ENCODE measurements around the gene SH3GL2. TPM values are rescaled to one million over a fixed set of nuclear protein-coding genes. Genes with fewer than 3 reads are reported as not detected.

Gene SH3GL2
- total RNA-seq, 1 donor from 2014 or later = 0.07 TPM

DNA sequence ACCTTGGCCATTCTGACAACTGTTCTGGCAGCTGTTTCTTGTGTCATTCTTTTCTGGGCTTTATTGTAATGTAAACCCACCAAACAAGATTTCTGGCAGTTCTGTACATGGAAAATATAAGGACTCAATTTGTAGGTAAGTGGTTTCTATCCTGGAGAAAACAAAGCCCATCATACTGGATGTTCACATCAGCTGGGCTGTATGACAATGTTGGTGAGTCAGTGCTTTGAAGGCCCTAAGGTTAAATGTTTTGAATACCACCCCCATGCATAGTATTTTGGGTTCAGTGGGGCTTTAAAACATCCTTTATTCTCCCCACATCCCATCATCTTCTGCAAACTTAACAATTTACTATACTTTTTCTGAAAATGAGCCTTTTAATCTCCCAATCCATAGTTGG is 52.5 kb downstream of the SH3GL2 start:
- no peak for DNase-seq (ENCODE audit: low spot score)
- TF ChIP-seq, protein P1, sequence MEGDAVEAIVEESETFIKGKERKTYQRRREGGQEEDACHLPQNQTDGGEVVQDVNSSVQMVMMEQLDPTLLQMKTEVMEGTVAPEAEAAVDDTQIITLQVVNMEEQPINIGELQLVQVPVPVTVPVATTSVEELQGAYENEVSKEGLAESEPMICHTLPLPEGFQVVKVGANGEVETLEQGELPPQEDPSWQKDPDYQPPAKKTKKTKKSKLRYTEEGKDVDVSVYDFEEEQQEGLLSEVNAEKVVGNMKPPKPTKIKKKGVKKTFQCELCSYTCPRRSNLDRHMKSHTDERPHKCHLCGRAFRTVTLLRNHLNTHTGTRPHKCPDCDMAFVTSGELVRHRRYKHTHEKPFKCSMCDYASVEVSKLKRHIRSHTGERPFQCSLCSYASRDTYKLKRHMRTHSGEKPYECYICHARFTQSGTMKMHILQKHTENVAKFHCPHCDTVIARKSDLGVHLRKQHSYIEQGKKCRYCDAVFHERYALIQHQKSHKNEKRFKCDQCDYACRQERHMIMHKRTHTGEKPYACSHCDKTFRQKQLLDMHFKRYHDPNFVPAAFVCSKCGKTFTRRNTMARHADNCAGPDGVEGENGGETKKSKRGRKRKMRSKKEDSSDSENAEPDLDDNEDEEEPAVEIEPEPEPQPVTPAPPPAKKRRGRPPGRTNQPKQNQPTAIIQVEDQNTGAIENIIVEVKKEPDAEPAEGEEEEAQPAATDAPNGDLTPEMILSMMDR (IDR thresholded peaks at IDR 0.05) = no peak

DNA sequence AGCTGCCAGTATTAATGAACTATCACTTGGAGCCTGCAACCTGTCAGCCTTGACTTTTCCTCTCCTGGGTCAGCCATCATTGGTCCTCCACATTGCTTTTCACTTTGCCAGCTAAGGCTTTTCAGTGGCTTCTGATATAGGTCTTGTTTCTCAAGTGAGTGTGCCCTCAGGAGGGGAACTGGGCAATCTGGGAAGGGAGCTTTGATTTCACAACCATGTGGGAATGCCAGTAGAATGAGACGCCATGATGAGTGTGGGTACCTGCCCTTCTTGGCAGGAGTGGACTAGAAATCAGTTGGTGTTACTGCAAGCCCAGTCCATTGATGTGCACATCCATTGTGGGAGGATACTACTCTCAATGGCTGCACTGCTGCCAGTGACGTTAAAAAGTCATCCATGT is 54.1 kb downstream of the SH3GL2 start:
- H3K4me3 Mint-ChIP-seq (ENCODE audit: unreplicated experiment) = no peak overlapping the region
- H3K9me3 Mint-ChIP-seq (ENCODE audit: low read depth) = peaks cover 4% of the 10 kb centered on the region
- H3K27me3 Mint-ChIP-seq (ENCODE audit: low read depth) = peaks cover 1% of the 10 kb centered on the region

More for the DNA sequence above, 52.5 kb downstream of the SH3GL2 start:
- H3K9me3 Mint-ChIP-seq (ENCODE audit: low read depth) = peaks cover 4% of the 10 kb centered on the region
- peaks cover 5% of the 10 kb centered on the region for H3K27me3 Mint-ChIP-seq (ENCODE audit: low read depth)
- no peak overlapping the region for H3K27ac Mint-ChIP-seq (ENCODE audit: unreplicated experiment)
- H3K4me1 Mint-ChIP-seq (ENCODE audit: low read depth) = no peaks in the 10 kb centered on the region
- H3K4me3 Mint-ChIP-seq (ENCODE audit: unreplicated experiment) = no peak overlapping the region
- H3K36me3 Mint-ChIP-seq (ENCODE audit: low read depth) = no peaks in the 10 kb centered on the region

DNA sequence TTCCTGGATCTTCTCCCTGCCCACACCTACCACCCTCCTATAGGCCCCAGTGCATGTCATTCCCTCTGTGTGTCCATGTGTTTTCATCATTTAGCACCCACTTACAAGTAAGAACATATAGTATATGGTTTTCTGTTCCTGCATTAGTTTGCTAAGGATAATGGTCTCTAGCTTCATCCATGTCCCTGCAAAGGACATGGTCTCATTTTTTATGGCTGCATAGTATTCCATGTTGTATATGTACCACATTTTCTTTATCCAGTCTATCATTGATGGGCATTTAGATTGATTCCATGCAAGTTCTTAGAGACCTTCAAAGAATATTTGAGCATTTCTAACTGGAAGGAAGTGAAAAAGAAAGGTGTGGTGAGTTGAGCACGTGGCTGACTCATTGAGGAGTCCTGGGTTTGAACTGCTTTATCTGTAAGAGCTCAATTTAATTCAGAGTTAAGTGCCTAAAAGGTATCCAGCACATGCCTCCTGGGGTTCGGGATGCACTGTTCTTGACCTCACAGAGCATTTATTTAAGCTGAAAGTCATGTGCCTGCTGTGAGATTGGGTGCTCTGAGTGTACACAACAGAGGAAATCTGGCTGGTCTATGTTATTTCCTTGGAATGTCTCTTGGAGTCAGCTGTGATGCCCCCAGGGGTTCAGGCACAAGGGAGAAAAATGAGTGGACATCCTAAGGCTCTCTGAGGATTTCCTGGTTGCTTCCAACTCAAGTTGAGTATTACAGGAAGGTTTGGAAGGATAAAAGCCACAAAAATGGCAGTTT is 56.4 kb downstream of the SH3GL2 start:
- Mint-ChIP-seq H3K27me3 (ENCODE audit: low read depth) (peaks cover 1% of the 10 kb centered on the region), H3K9me3 (ENCODE audit: low read depth) (peaks cover 4% of the 10 kb centered on the region), H3K36me3 (ENCODE audit: low read depth) (no peaks in the 10 kb centered on the region), H3K4me1 (ENCODE audit: low read depth) (no peaks in the 10 kb centered on the region), H3K27ac (ENCODE audit: unreplicated experiment) (no peak overlapping the region), H3K4me3 (ENCODE audit: unreplicated experiment) (no peak overlapping the region)
- DNase-seq (ENCODE audit: low spot score) = no peak
- TF ChIP-seq, protein P1 (IDR thresholded peaks at IDR 0.05) = no peak

More for the DNA sequence above, 54.1 kb downstream of the SH3GL2 start:
- H3K27ac Mint-ChIP-seq (ENCODE audit: unreplicated experiment) = no peak overlapping the region
- no peaks in the 10 kb centered on the region for H3K36me3 Mint-ChIP-seq (ENCODE audit: low read depth)
- H3K4me1 Mint-ChIP-seq (ENCODE audit: low read depth) = no peaks in the 10 kb centered on the region
- TF ChIP-seq, protein P1 (IDR thresholded peaks at IDR 0.05) = no peak
- no peak for DNase-seq (ENCODE audit: low spot score)

DNA sequence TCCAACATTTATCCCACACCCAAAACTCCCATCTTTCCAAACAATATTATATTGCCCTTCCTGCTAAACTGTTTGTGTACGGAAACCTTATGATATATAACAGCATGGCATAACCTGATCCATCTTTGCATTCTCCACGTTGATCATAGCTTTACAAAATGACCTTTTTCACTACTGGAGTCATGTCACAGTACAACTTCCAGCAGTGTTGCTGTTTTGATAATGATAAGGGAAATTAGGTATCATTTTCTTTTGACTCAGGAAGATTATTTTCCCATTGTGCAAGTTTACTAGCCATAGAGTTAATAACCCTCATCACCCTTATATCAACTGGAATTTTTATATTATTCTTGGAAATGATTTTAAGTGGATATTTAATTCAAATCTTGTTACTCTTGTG is 57.5 kb downstream of the SH3GL2 start:
- Mint-ChIP-seq H3K36me3 (ENCODE audit: low read depth) (no peaks in the 10 kb centered on the region), H3K4me3 (ENCODE audit: unreplicated experiment) (no peak overlapping the region), H3K27me3 (ENCODE audit: low read depth) (peaks cover 1% of the 10 kb centered on the region), H3K27ac (ENCODE audit: unreplicated experiment) (no peak overlapping the region), H3K9me3 (ENCODE audit: low read depth) (peaks cover 4% of the 10 kb centered on the region), H3K4me1 (ENCODE audit: low read depth) (no peaks in the 10 kb centered on the region)
- DNase-seq (ENCODE audit: low spot score) = no peak
- TF ChIP-seq, protein P1 (IDR thresholded peaks at IDR 0.05) = no peak

DNA sequence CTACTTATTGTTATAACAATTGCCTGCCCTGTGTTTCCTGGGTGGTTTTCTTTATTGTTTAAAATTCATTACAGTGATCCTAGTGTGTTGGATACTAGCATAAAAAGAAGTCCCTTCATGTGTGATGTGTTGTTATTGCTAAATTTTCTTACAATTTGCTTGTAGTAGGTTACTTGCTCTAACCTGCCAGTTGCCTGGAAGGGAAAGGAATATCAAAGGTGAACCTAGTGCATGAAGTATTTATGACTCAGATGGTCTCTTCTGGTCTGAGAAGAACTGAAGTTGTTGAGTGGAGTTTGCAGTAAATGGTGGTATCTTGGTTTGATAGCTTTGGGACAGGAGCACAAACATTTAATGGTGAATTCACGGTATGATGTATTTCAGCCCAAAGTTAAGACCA is 58.0 kb downstream of the SH3GL2 start:
- no peaks in the 10 kb centered on the region for H3K4me1 Mint-ChIP-seq (ENCODE audit: low read depth)

More for the DNA sequence above, 58.0 kb downstream of the SH3GL2 start:
- no peak for DNase-seq (ENCODE audit: low spot score)
- H3K36me3 Mint-ChIP-seq (ENCODE audit: low read depth) = no peaks in the 10 kb centered on the region
- H3K9me3 Mint-ChIP-seq (ENCODE audit: low read depth) = peaks cover 4% of the 10 kb centered on the region
- no peak overlapping the region for H3K4me3 Mint-ChIP-seq (ENCODE audit: unreplicated experiment)
- TF ChIP-seq, protein P1 (IDR thresholded peaks at IDR 0.05) = no peak
- H3K27me3 Mint-ChIP-seq (ENCODE audit: low read depth) = peaks cover 1% of the 10 kb centered on the region
- no peak overlapping the region for H3K27ac Mint-ChIP-seq (ENCODE audit: unreplicated experiment)
